Fibroblast of pulmonary artery (primary cell): ENCODE measurements around the gene NOC2L.
"Not testable (repeated sequence)": the region's sequence is repeated elsewhere in the genome, so short reads cannot be mapped to it uniquely, and the experiment has no call there.

Experiments
- DNase-seq: peaks from one replicate; pipeline ENCODE4 v3.0.0-alpha.2; 2010; ENCODE audit warnings: low read depth
- H3K4me3 ChIP-seq: replicated peaks from 2 replicates; pipeline ENCODE4 v1.5.1; 2011; ENCODE audit warnings: low read depth, mild to moderate bottlenecking, control low read depth, low read length, moderate library complexity
- TF ChIP-seq, protein P1 (sequence below): IDR thresholded peaks from 2 replicates; pipeline ENCODE4 v1.5.1; 2011; ENCODE audit warnings: mild to moderate bottlenecking, control low read depth, low read length, inconsistent platforms; ENCODE audit errors: missing control alignments

The NOC2L gene

DNA sequence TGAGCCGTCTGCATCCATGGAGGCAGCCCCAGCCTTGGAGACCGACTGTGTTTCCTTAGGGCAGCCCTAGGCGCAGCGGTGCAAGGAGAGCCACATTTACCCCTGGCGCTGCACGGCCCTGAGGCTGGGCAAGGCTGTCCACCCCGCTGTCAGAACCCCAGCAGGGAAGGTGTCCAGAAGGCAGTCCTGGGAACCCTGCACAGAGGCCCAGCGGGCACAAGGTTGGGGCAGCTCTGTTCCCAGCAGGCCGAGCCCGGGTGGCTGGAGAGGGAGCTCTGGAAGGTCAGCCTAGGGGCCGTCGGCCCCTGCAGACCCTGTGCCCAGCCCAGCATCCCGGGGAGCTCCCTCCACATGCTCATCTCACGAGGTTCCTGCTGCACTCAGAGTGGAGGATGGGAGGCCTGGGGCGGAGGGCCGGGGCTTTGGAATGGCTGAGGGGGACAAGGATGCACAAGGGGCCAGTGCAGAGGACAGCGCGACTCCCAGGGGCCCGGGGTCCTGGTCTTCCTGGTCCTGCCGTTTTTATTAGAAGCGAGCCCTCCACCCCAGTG is 55.3 kb downstream of the NOC2L start:
- TF ChIP-seq, protein P1, sequence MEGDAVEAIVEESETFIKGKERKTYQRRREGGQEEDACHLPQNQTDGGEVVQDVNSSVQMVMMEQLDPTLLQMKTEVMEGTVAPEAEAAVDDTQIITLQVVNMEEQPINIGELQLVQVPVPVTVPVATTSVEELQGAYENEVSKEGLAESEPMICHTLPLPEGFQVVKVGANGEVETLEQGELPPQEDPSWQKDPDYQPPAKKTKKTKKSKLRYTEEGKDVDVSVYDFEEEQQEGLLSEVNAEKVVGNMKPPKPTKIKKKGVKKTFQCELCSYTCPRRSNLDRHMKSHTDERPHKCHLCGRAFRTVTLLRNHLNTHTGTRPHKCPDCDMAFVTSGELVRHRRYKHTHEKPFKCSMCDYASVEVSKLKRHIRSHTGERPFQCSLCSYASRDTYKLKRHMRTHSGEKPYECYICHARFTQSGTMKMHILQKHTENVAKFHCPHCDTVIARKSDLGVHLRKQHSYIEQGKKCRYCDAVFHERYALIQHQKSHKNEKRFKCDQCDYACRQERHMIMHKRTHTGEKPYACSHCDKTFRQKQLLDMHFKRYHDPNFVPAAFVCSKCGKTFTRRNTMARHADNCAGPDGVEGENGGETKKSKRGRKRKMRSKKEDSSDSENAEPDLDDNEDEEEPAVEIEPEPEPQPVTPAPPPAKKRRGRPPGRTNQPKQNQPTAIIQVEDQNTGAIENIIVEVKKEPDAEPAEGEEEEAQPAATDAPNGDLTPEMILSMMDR = no peak
- no peak for DNase-seq
- H3K4me3 ChIP-seq = peak overlapping the region; percentile 14

GRCh38 chr1:903305-903704 is 55.8 kb downstream of the NOC2L start:
- H3K4me3 ChIP-seq = no peak overlapping the region
- no peak for DNase-seq

GRCh38 chr1:902802-903201 is 56.3 kb downstream of the NOC2L start:
- TF ChIP-seq, protein P1 = no peak
- H3K4me3 ChIP-seq = no peak overlapping the region
- DNase-seq = no peak

More at GRCh38 chr1:903305-903704, 55.8 kb downstream of the NOC2L start:
- TF ChIP-seq, protein P1 = no peak

DNA sequence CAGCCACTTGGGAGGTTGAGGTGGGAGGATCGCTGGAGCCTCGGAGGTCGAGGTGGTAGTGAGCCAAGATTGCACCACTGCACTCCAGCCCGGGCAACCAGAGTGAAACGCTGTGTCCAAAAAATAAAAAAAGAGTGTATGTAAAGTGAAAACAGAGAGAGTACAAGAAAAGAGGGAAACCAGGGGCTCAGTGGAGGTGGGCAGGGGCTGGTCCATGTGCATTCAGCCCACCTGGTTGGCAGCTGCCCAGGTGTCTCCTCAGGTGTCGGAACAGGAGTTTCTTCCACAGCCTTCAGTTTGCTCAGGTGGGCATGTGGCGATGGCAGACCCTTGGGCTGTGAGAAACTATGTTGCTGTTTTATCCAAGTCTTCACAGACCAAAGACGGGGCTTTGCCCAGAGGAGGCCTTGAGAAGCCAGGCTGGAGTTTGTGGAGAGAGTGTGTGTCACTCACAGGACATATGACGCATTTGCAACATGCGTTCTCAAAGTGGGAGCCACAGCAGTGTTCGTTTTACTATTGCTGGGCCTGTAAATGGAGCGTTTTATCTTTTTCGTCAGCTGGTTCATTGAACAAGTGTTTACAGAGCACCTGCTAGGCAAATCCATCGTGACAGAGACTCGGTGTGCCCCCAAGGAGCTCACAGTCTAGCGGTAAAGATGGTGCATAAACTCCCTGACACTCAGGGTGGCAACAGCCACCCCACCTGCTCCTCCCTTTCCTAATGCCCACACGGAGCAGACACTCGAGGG is 57.8 kb downstream of the NOC2L start:
- TF ChIP-seq, protein P1 = no peak
- DNase-seq = no peak
- no peak overlapping the region for H3K4me3 ChIP-seq

GRCh38 chr1:899636-900317 is 59.3 kb downstream of the NOC2L start:
- no peak for DNase-seq
- no peak overlapping the region for H3K4me3 ChIP-seq
- TF ChIP-seq, protein P1 = no peak

GRCh38 chr1:897951-898350 is 61.1 kb downstream of the NOC2L start:
- not testable (repeated sequence) for DNase-seq

GRCh38 chr1:897226-897625 is 61.8 kb downstream of the NOC2L start:
- TF ChIP-seq, protein P1 = no peak
- no peak overlapping the region for H3K4me3 ChIP-seq
- DNase-seq = no peak

More at GRCh38 chr1:897951-898350, 61.1 kb downstream of the NOC2L start:
- not testable (repeated sequence) for H3K4me3 ChIP-seq
